MM.1S (cell line): ENCODE results near the gene WDR41.
A peak's percentile ranks its signal among the peaks of the same experiment; 100 is the strongest.

Experiments
- DNase-seq: peaks from one replicate; pipeline ENCODE4 v3.0.0-alpha.2; 2015
- H2AFZ ChIP-seq: fragments of 300-600 bp; sonication (generic); 2 replicates; pipeline ENCODE4 v1.6.0; 2016; ENCODE audit warnings: antibody characterized with exemption, low read length
- H3F3A ChIP-seq: fragments of 300-600 bp; sonication (generic); 2 replicates; pipeline ENCODE4 v1.6.1; 2016; ENCODE audit warnings: mild to moderate bottlenecking, antibody characterized with exemption, low read length, moderate library complexity, mixed read lengths; ENCODE audit not compliant: insufficient read depth
- H3K27ac ChIP-seq: fragments of 300-600 bp; sonication (generic); 2 replicates; pipeline ENCODE4 v1.5.1; 2016; ENCODE audit warnings: mild to moderate bottlenecking, low read length
- H3K27me3 ChIP-seq: fragments of 300-600 bp; sonication (generic); replicated peaks from 2 replicates; pipeline ENCODE4 v1.6.0; 2016; ENCODE audit warnings: low read length; ENCODE audit not compliant: insufficient read depth
- H3K36me3 ChIP-seq: fragments of 300-600 bp; sonication (generic); replicated peaks from 2 replicates; pipeline ENCODE4 v1.6.1; 2016; ENCODE audit warnings: mild to moderate bottlenecking, low read length, mixed read lengths; ENCODE audit not compliant: insufficient read depth
- H3K4me1 ChIP-seq: fragments of 300-600 bp; sonication (generic); 2 replicates; pipeline ENCODE4 v1.6.1; 2016; ENCODE audit warnings: low read length, mixed read lengths
- H3K4me2 ChIP-seq: fragments of 300-600 bp; sonication (generic); 2 replicates; pipeline ENCODE4 v1.6.0; 2016; ENCODE audit warnings: low read depth, low read length
- H3K4me3 ChIP-seq: fragments of 300-600 bp; sonication (generic); 2 replicates; pipeline ENCODE4 v1.5.1; 2016; ENCODE audit warnings: low read length, mixed read lengths
- H3K79me2 ChIP-seq: fragments of 300-600 bp; sonication (generic); 2 replicates; pipeline ENCODE4 v1.6.1; 2016; ENCODE audit warnings: mixed run types, low read length, mixed read lengths
- H3K9ac ChIP-seq: fragments of 300-600 bp; sonication (generic); 2 replicates; pipeline ENCODE4 v1.6.1; 2016; ENCODE audit warnings: low read length, mixed read lengths
- H3K9me2 ChIP-seq: fragments of 300-600 bp; sonication (generic); replicated peaks from 2 replicates; pipeline ENCODE4 v1.6.1; 2016; ENCODE audit warnings: mild to moderate bottlenecking, low read length, mixed read lengths; ENCODE audit not compliant: insufficient read depth
- H3K9me3 ChIP-seq: fragments of 300-600 bp; sonication (generic); replicated peaks from 2 replicates; pipeline ENCODE4 v1.6.1; 2016; ENCODE audit warnings: mild to moderate bottlenecking, low read length, mixed read lengths; ENCODE audit not compliant: insufficient read depth
- H4K20me1 ChIP-seq: fragments of 300-600 bp; sonication (generic); 2 replicates; pipeline ENCODE4 v1.6.1; 2016; ENCODE audit warnings: mild to moderate bottlenecking, low read length, moderate library complexity, mixed read lengths; ENCODE audit not compliant: insufficient read depth
- CTCF ChIP-seq: fragments of 300-600 bp; sonication (generic); IDR thresholded peaks from 2 replicates; pipeline ENCODE4 v1.5.1; 2016; ENCODE audit warnings: antibody characterized with exemption, low read length, mixed read lengths
- EZH2 ChIP-seq: fragments of 300-600 bp; sonication (generic); optimal IDR thresholded peaks from 2 replicates; pipeline ENCODE3; 2017; ENCODE audit warnings: low read depth, mild to moderate bottlenecking, antibody characterized with exemption, low read length, mixed read lengths
- EZH2phosphoT487 ChIP-seq: fragments of 300-600 bp; sonication (generic); IDR thresholded peaks from 2 replicates; pipeline ENCODE4 v1.6.1; 2018; ENCODE audit warnings: antibody characterized with exemption, low read length

WDR41 gene

GRCh38 chr5:77499441-77499840 lies 7.3 kb upstream of the WDR41 start:
- DNase-seq: no peak
- H3K9ac ChIP-seq: no peak overlapping the region
- no peaks in the 10 kb centered on the region for H3K79me2 ChIP-seq
- peaks cover 5% of the 10 kb centered on the region; the same call in 1 of the 2 replicates for H3K4me1 ChIP-seq
- no peak overlapping the region for H3K4me2 ChIP-seq
- H3K4me3 ChIP-seq: no peak overlapping the region
- no peaks in the 10 kb centered on the region for H3K9me2 ChIP-seq
- H3K36me3 ChIP-seq: no peaks in the 10 kb centered on the region
- H3F3A ChIP-seq: no peaks in the 10 kb centered on the region
- no peaks in the 10 kb centered on the region for H3K9me3 ChIP-seq
- TF ChIP-seq EZH2: no peak
- no peak for TF ChIP-seq EZH2phosphoT487
- TF ChIP-seq CTCF: no peak
- no peak overlapping the region for H2AFZ ChIP-seq
- no peaks in the 10 kb centered on the region for H4K20me1 ChIP-seq
- no peaks in the 10 kb centered on the region for H3K27me3 ChIP-seq
- no peak overlapping the region for H3K27ac ChIP-seq

GRCh38 chr5:77498952-77499351 lies 6.8 kb upstream of the WDR41 start:
- Histone ChIP-seq H4K20me1 (no peaks in the 10 kb centered on the region), H3K4me1 (peaks cover 5% of the 10 kb centered on the region; the same call in 1 of the 2 replicates), H3K9ac (no peak overlapping the region), H3K9me3 (no peaks in the 10 kb centered on the region), H3K27me3 (no peaks in the 10 kb centered on the region), H3K4me3 (no peak overlapping the region), H2AFZ (no peak overlapping the region), H3K36me3 (no peaks in the 10 kb centered on the region), H3K9me2 (no peaks in the 10 kb centered on the region), H3K79me2 (no peaks in the 10 kb centered on the region), H3F3A (no peaks in the 10 kb centered on the region), H3K27ac (no peak overlapping the region), H3K4me2 (no peak overlapping the region)
- TF ChIP-seq CTCF (no peak), EZH2 (no peak), EZH2phosphoT487 (no peak)
- DNase-seq: no peak

- no peak overlapping the region for H3K27ac ChIP-seq
- no peak for DNase-seq
- peaks cover 10% of the 10 kb centered on the region for H3F3A ChIP-seq
- peak overlapping the region; percentile 25 for H3K4me2 ChIP-seq
- no peak overlapping the region for H3K4me3 ChIP-seq
- no peaks in the 10 kb centered on the region for H3K36me3 ChIP-seq
- no peaks in the 10 kb centered on the region for H3K27me3 ChIP-seq
- TF ChIP-seq EZH2 (no peak), CTCF (no peak), EZH2phosphoT487 (no peak)
- H3K9me2 ChIP-seq: no peaks in the 10 kb centered on the region
- no peaks in the 10 kb centered on the region for H3K79me2 ChIP-seq
- no peaks in the 10 kb centered on the region for H4K20me1 ChIP-seq
- peak overlapping the region; percentile 0; the same call in 1 of the 2 replicates for H2AFZ ChIP-seq
- no peak overlapping the region for H3K9ac ChIP-seq
- peaks cover 5% of the 10 kb centered on the region; the same call in 1 of the 2 replicates for H3K4me1 ChIP-seq
- no peaks in the 10 kb centered on the region for H3K9me3 ChIP-seq
These were observed 2.8 kb upstream of the WDR41 start for GRCh38 chr5:77494935-77495334.
